Adrenal gland (tissue), 12 donors: ENCODE results near the gene ARAP1. TPM values are rescaled to one million over a fixed set of nuclear protein-coding genes. Genes with fewer than 3 reads are reported as not detected.
A peak's percentile ranks its signal among the peaks of the same experiment; 100 is the strongest.

ENCODE experiments used
- DNase-seq, 7 donors: peaks; one replicate each; pipeline ENCODE4 v3.0.0-alpha.2; 2019 to 2020
- H3K27ac ChIP-seq, 5 donors: fragments of 200-600 bp; sonication (generic) in 4 of 5; 1 replicate in 3 of 5; 2 replicates in 2 of 5; pipeline versions ENCODE4 v1.5.1 to v1.8.0; 2016 to 2020; ENCODE audit warnings: mild to moderate bottlenecking in 1 of 5
- H3K27me3 ChIP-seq: fragments of 200-600 bp; 2 replicates; pipeline ENCODE4 v1.8.0; 2021
- H3K36me3 ChIP-seq, 2 donors: fragments of 200-600 bp; replicated peaks in 1 of 2; 1 replicate in 1 of 2; 2 replicates in 1 of 2; pipeline versions ENCODE4 v1.5.1 to v1.8.0; 2018 to 2022
- H3K4me1 ChIP-seq, 2 donors: fragments of 200-600 bp; replicated peaks in 1 of 2; 1 replicate in 1 of 2; 2 replicates in 1 of 2; pipeline versions ENCODE4 v1.5.1 to v1.8.0; 2018 to 2021
- H3K4me3 ChIP-seq, 4 donors: fragments of 200-600 bp; sonication (generic) in 3 of 4; one replicate each; pipeline ENCODE4 v1.5.1; 2016 to 2018
- H3K9me3 ChIP-seq, 3 donors: fragments of 200-600 bp; sonication (generic) in 1 of 3; replicated peaks in 1 of 3; 1 replicate in 2 of 3; 2 replicates in 1 of 3; pipeline versions ENCODE4 v1.5.1 to v1.8.0; 2016 to 2021
- CTCF ChIP-seq, 6 experiments: fragments of 450-650 bp in 4 of 6; fragments of 200-600 bp in 2 of 6; sonication (generic) in 1 of 6; IDR thresholded peaks; 1 replicate in 5 of 6; 2 replicates in 1 of 6; pipeline versions ENCODE4 v1.5.1 to v1.8.0; 2016 to 2021; ENCODE audit warnings: antibody characterized with exemption in 6 of 6, mild to moderate bottlenecking in 2 of 6, moderate library complexity in 1 of 6
- POLR2A ChIP-seq, 2 donors: fragments of 450-650 bp; IDR thresholded peaks; one replicate each; pipeline ENCODE4 v1.6.1; 2017; ENCODE audit warnings: antibody characterized with exemption in 2 of 2, mild to moderate bottlenecking in 2 of 2, moderate library complexity in 1 of 2
- WGBS, 4 donors: extraction: QIAGEN DNeasy Blood & Tissue Kit in 2 of 4; methylation state at CpG; one replicate each; pipeline versions ENCODE4 v1.1.5 to v1.1.7; 2013 to 2017; 5-methylcytosine and 5-hydroxymethylcytosine counted together
- intact Hi-C, 2 donors: fragments of 100-400 bp; cut with DNase I; formaldehyde crosslinking; loops; one replicate each; pipeline versions ENCODE4 v1.14.1 to v1.15.0; 2022 to 2023
- polyA plus RNA-seq, 3 donors: library from polyadenylated mRNA; stranded (reverse); fragments of 200-250 nt in 2 of 3; fragments of 350-450 nt in 1 of 3; fragmentation: Illumina TruSeq in 1 of 3; extraction: RNeasy Lipid Tissue Mini Kit (QIAGEN cat#74804) in 1 of 3; gene quantifications; one replicate each; pipeline ENCODE4 v1.2.3, GENCODE V29; 2013 to 2014
- total RNA-seq, 9 donors: library from RNA; depleted of rRNA in 4 of 9; stranded (reverse); fragments of >200 nt in 4 of 9; fragments of 120-200 nt in 1 of 9; fragmentation: NEBNext Ultra II Directional in 1 of 9; extraction: Animal tissue kit (Norgen Biotek cat#: 25700) in 1 of 9; gene quantifications; one replicate each; pipeline versions ENCODE4 v1.1.0 to v1.2.4, GENCODE V29; 2013 to 2023
- donor health status: healthy with polysubstance abuse.
- donor health status: Bipolar disorder and iron deficiency.
- donor health status: DM: yes; HTN: yes; CAD: no.
- donor health status: DM: no; HTN: no; CAD: no.
- donor health status: DM: no; HTN: no; CAD: no.
- donor health status: DM: yes; HTN: yes; CAD: no.

The ARAP1 gene
- total and polyA plus RNA-seq, 12 donors: 30.0 to 217 (median 149) TPM

- TF ChIP-seq CTCF (IDR thresholded peaks at IDR 0.05): no peak
- no peak for TF ChIP-seq POLR2A (IDR thresholded peaks at IDR 0.05)
- DNase-seq: no peak
- intact Hi-C loops: loop anchor here (5.0 to 10.0 kb wide), 3 partner anchors 56 to 88 kb away; partner anchors contain the start of gene ATG16L2 (in 1 of the 2)
- H3K9me3 ChIP-seq: no peaks in the 10 kb centered on the region
- WGBS, 4 donors: 86 to 93% (median 91%) methylated on average over 36 to 40 of the region's 40 CpGs
- peaks cover 0 to 2% of the 10 kb centered on the region in 2 donors for H3K36me3 ChIP-seq
- no peak overlapping the region for H3K4me3 ChIP-seq
- H3K27me3 ChIP-seq: no peaks in the 10 kb centered on the region
- H3K27ac ChIP-seq: no peak overlapping the region
- peaks cover 26 to 37% of the 10 kb centered on the region in 2 donors for H3K4me1 ChIP-seq
Observed at GRCh38 chr11:72726266-72727220, 25.7 kb downstream of the ARAP1 start.

GRCh38 chr11:72725724-72726028 lies 26.5 kb downstream of the ARAP1 start:
- TF ChIP-seq POLR2A (IDR thresholded peaks at IDR 0.05): no peak
- TF ChIP-seq CTCF (IDR thresholded peaks at IDR 0.05): no peak
- WGBS, 4 donors: 78 to 87% (median 79%) methylated on average over 4 of the region's 4 CpGs

GRCh38 chr11:72724851-72725723 lies 27.1 kb downstream of the ARAP1 start:
- 48 to 52% (median 48%) methylated on average over 8 to 9 of the region's 9 CpGs for WGBS, 4 donors
- H3K27me3 ChIP-seq: no peaks in the 10 kb centered on the region
- TF ChIP-seq POLR2A (IDR thresholded peaks at IDR 0.05) (peak in 1 of 2 donors; percentile 20), CTCF (IDR thresholded peaks at IDR 0.05) (peak; percentile 78 to 99 (median 93))
- H3K36me3 ChIP-seq: peaks cover 0 to 2% of the 10 kb centered on the region in 2 donors
- DNase-seq: peak; percentile 69 to 92 (median 77)
- H3K4me1 ChIP-seq: peaks cover 41 to 51% of the 10 kb centered on the region in 2 donors
- no peak overlapping the region for H3K4me3 ChIP-seq
- H3K9me3 ChIP-seq: no peaks in the 10 kb centered on the region
- H3K27ac ChIP-seq: peak overlapping the region in 3 of 5 donors; percentile 21 to 52 (median 30)
- intact Hi-C loops: loop anchor here (5.0 to 10.0 kb wide), 3 partner anchors 57 to 90 kb away; partner anchors contain the start of gene ATG16L2 (in 1 of the 2)

More at GRCh38 chr11:72725724-72726028, 26.5 kb downstream of the ARAP1 start:
- no peak overlapping the region for H3K4me3 ChIP-seq
- peaks cover 0 to 2% of the 10 kb centered on the region in 2 donors for H3K36me3 ChIP-seq
- peaks cover 35 to 45% of the 10 kb centered on the region in 2 donors for H3K4me1 ChIP-seq
- H3K27me3 ChIP-seq: no peaks in the 10 kb centered on the region
- DNase-seq: no peak
- H3K27ac ChIP-seq: peak overlapping the region in 2 of 5 donors; percentile 23 to 30
- intact Hi-C loops: loop anchor here (5.0 to 10.0 kb wide), 3 partner anchors 57 to 89 kb away; partner anchors contain the start of gene ATG16L2 (in 1 of the 2)
- no peaks in the 10 kb centered on the region for H3K9me3 ChIP-seq
